GM19035 (cell line): ENCODE data around the gene C11orf54.
A peak's percentile ranks its signal among the peaks of the same experiment; 100 is the strongest.
"Not testable (repeated sequence)": the region's sequence is repeated elsewhere in the genome, so short reads cannot be mapped to it uniquely, and the experiment has no call there.

Experiments
- ATAC-seq: cut with Tn5 transposase; IDR thresholded peaks from one replicate; pipeline ENCODE4 v1.9.1; 2021; ENCODE audit not compliant: unreplicated experiment

Gene C11orf54

DNA sequence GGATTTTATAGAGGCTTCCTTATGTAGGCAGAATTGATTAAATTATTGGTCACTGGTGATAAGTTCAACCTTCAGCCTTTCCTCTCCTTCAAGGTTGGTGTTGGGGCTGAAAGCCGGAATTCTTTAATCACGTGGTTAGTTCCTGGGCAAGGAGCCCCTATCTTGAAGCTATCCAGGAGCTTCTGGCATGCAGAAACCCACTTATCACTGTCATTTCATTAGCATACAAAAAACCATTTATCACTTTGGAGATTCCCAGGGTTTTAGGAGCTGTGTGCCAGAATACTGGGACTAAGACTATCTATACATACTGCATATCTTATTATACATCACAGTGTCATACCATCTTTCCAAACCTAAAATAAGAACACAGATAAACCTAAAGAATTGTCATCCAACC lies 24.1 kb downstream of the C11orf54 start:
- ATAC-seq, result no peak

- ATAC-seq, result no peak
Measured at GRCh38 chr11:93766504-93766903, 25.0 kb downstream of the C11orf54 start.

DNA sequence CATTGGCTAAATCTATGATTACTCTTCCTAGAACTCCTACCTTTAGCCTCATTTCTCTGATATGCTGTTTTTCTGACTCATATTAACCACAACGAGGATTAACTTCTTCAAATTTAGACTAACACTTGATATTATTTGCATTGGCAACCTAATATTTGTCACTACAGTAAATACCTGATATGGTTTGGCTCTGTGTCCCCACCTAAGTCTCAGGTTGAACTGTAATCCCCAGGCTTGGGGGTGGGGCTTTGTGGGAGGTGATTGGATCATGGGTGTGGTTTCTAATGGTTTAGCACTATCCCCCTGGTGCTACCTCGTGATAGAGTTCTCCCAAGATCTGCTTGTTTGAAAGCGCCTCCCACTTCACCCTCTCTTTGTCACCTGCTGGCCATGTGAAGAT lies 25.5 kb downstream of the C11orf54 start:
- no peak for ATAC-seq

- ATAC-seq, result no peak
Measured at GRCh38 chr11:93770160-93770559, 28.7 kb downstream of the C11orf54 start.

GRCh38 chr11:93772123-93772522 lies 30.7 kb downstream of the C11orf54 start:
- no peak for ATAC-seq

DNA sequence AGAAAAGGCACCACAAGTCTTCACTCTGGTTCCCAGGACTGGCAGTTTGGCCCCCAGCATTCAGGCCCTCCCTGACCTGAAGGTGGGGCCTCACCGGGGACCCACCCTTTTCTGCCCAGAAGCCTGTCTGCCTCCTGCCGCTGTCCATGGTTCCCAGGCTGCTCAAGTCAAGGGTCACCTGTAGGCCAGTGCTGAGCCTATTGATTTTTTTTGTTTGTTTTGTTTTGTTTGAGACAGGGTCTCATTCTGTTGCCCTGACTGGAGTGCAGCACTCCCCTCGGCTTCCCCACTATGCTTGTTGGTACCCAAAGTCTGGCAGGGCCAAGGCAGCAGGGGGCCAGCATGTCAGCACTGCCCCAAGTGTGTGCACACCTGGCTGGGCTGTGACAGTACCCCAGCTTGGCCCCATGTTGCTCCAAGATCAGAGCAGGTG lies 31.6 kb downstream of the C11orf54 start:
- ATAC-seq, result no peak

DNA sequence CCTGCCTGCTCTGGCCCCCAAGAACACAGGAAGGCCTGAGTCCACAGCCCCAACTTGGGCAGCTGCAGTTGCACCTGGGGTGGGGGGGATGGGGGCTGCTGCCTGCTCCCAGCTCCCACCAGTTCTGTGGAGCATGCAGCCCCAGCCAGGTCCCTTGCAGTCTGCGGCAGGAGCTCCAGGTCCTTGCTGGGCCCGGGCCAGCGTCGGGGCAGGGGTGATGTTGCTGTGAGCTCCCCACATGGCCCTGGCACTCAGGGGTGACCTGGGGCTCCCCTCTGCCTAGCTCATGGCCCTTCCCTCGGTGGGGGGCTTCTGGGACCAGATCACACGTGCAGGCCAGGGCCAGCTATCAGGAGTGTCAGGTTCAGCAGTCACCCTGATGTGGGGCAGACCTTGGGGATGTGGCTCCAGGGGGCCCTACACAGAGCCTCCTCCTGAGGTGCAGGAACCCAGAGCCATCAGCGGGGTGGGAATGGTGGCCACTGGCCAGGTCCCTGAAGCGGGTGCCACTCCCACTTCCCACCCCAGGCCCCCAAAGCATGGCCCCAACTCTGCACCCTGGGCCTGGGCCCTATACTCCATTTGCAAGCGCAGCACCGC lies 32.2 kb downstream of the C11orf54 start:
- ATAC-seq, result no peak

- not testable (repeated sequence) for ATAC-seq
Measured at GRCh38 chr11:93774560-93774959, 33.1 kb downstream of the C11orf54 start.

- ATAC-seq, result no peak
Measured at GRCh38 chr11:93775289-93775688, 33.8 kb downstream of the C11orf54 start.

GRCh38 chr11:93783362-93783761 lies 41.9 kb downstream of the C11orf54 start:
- ATAC-seq, result no peak

DNA sequence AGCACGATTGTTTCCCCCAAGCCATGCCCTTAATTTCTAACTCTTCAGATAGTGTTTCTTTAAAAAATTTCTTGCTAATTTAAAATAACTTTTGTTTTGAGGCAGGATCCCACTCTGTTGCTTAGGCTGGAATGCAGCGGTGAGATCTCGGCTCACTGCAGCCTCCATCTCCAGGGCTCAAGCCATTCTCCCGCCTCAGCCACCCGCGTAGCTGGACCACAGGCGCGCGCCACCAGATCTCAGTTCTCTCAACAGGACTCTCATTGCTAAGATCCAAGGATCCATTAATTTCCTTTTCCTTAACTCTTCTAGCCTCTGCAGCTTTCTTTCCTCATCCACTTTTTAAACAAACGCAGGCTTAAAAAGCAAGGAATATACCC lies 42.3 kb downstream of the C11orf54 start:
- ATAC-seq, result peak; percentile 51

DNA sequence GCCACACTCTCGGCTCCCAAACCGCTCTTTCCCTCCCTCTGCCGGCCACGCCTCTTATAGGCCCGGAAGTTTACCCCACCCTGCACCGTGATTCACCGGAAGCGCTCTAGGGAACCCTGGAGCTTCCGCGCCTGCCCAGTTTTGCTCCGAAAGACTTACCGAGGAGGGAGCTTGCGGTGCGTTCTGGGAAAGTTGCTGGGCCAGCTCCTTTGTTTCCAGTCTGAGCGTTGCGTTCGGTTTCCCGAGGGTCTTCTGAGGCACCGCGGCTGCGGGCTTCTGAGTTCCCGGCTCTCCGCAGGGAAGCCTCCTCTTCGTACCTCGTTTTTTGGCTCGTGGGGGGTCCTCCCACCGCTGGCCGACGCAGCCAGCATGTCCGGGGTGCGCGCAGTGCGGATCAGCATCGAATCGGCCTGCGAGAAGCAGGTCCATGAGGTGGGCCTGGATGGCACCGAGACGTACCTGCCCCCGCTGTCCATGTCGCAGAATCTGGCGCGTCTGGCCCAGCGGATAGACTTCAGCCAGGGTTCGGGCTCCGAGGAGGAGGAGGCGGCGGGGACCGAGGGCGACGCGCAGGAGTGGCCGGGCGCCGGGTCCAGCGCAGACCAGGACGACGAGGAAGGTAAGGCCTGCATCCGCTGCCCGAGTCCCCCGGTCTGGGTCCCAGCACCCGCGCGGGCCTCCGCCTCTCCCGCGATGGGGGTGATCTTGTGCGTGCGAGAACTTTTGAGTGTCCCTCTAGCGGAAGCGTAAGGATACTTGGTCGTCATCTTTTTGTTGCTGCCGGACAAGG lies 42.9 kb downstream of the C11orf54 start, which contains the start of gene MED17:
MED17 (plus strand) TSS at position 138 of the 790 bp plus-strand sequence; CDS start at position 370, 232 bp downstream.
- peak; percentile 96 for ATAC-seq

DNA sequence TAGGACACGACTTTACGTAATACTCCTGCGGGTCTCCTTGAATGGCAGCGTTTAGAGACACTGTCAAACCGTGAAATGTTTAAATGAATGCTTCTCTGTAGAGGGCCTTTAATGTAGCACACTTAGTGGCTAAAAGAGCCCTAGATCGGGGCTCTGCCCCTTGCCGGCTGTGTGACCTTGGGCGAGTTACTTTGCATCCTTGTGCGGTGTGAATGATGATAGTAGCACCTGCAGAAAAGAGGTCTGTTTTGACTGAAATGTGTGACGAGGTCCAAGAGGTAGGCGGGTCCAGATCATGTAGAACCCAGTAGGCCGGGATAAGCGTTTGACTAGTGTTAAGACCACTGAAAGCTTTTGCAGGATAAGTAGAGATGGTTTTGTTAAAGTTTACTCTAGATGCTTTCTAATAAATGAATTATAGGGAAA lies 43.5 kb downstream of the C11orf54 start:
- peak; percentile 38 for ATAC-seq

DNA sequence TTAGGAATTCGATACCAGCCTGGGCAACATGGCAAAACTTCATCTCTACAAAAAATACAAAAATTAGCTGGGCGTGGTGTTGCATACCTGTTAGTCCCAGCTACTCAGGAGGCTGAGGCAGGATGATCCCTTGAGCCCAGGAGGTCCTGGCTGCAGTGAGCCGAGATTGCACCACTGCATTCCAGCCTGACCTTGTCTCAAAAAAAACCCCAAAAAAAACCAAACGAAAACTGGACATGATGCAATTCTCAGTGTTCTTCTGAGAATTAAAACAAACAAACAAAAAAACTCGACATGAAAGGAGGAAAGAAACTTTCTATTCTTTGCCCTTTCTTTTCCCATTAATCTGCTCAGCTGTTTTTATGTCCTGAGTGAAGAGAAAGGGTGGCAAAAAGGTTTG lies 50.0 kb downstream of the C11orf54 start:
- ATAC-seq, result no peak

- no peak for ATAC-seq
Measured at GRCh38 chr11:93796441-93797231, 55.2 kb downstream of the C11orf54 start.

DNA sequence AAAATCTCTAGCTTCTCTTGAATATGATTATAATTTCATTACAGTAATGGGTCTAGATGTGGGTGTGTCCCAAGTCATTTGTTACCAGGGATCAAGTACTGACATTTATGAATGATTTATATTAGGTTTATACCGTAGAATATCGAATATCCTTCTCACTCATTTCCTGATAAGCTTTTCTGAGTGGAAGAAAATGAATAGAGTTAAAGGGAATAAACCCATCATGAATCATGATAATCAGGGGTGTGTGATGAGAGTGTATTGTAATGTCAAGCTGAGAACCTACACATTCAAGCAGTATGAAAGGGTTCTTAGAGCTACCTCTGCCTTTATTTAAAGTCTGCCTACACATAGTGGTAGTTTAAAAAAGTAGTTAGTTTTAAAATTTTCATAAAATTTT lies 59.9 kb downstream of the C11orf54 start:
- no peak for ATAC-seq

GRCh38 chr11:93804879-93805278 lies 63.4 kb downstream of the C11orf54 start:
- ATAC-seq, result no peak

GRCh38 chr11:93807980-93808379 lies 66.5 kb downstream of the C11orf54 start:
- ATAC-seq, result no peak

DNA sequence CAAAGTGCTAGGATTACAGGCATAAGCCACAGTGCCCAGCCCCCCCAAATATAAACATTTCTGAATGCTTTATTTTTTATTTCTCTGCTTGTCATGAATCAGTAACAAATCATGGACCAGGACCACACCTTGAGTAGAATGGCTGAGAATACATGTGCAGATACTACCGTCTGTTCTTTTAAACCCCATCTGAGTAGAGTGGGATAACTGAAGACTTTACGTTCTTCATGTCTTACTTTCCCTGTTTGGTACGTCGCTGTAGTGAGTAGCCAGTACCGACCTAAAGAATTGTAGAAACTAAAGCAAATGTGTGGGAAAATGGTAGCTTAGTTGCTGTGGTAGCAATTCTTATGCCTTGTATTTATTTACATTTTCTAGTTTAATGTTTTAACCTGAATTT lies 72.5 kb downstream of the C11orf54 start:
- ATAC-seq, result no peak
